NK-92 (cell line): ENCODE results near the gene NTSR1.

Experiments
- DNase-seq: peaks from one replicate; lab custom pipeline; 2025; ENCODE audit not compliant: unreplicated experiment; lab: John Stamatoyannopoulos, UW

The NTSR1 gene

DNA sequence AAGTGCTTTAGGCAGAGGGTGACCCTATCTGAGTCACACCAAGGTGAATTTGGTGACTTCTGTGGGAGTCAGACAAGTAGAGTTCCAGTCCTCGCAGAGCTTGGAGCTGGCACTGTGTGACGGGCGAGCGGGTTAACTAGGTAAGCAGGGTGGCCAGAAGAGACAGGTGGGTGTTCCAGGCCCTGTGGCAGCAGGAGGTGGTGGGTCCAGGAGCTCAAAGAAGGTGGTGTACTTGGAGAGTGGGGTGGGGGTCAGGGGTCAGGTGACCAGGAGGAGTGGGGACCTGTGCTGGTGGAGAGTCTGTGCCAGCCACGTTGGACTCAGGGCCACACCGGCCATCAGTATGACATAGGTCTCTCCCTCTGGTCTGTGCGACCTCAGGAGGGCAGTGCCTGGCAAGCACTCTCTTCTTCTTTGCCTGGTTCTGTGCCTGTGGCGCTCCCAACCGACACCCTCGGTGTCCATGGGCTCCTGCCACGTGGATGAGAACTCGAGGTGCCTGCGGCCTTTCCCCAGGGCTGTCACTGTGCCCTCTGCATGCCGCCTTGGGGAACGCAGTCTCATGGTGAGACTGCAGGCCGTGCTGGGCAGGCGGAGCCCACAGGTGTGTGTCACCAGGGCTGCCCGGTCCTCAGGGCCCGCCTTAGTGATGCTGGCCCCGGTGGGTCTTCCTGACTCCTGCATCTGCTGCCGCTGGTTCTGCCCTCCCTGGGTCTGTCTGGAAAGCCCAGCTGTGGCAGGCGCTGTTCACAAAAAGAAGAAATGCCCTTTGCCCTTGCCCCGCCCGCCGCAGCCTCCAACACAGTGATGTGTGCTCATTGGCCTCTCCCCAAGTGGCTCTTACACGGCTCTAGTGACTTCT, 89.3 kb downstream of the NTSR1 start:
- no peak for DNase-seq

DNA sequence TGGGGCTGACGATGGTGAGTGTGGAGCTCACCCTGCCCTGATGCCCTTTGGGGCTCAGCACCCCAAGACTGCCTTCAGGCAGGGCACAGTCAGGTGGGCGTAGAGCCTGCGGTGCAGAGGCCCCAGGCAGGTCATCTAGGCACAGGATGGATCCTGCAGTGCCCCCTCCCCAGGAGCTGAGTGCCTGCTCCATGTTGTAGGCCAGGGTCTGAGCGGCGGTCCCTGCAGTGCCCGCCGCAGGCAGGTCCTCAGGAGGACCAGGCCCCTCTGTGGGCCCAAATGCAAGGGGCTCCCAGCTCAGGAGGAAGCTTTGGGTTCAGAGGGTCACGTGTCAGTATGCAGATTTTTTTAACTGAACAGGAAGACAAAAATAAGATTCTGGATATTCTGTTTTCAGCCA, 90.4 kb downstream of the NTSR1 start:
- DNase-seq: no peak

DNA sequence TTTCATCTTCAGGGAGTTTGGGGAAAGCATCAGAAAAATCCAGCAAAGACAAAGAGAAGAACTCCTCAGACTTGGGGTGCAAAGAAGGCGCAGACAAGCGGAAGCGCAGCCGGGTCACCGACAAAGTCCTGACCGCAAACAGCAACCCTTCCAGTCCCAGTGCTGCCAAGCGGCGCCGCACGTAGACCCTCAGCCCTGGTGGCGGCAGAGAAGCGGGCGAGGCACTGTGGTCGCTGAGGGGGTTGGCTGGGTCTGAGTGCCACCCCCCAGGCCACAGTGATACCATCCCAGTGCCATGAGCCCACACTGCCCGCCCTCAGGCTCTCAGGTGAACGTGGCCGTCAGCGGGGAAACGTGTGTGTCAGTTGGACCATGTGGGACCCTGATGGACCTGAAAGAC, 90.8 kb downstream of the NTSR1 start:
- DNase-seq: no peak

DNA sequence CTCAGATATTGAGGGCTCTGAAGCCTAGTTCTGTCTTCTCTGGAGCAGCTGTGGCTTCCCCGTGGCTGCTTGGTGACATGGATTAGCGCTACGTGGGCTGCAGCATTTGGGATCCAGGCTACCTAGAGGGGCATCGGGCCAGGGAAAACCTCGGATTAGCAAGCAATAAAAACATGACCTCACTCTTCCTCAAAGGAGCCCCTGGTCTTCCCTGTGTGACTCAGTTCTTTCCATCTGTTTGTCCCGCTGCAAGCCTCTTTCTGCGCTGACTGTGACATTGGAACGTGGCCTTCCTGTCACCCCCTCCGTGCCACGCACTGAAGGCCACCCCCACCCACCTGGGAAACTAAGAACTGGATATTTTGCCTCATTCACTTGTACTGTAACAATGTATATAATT, 91.2 kb downstream of the NTSR1 start:
- DNase-seq: no peak

DNA sequence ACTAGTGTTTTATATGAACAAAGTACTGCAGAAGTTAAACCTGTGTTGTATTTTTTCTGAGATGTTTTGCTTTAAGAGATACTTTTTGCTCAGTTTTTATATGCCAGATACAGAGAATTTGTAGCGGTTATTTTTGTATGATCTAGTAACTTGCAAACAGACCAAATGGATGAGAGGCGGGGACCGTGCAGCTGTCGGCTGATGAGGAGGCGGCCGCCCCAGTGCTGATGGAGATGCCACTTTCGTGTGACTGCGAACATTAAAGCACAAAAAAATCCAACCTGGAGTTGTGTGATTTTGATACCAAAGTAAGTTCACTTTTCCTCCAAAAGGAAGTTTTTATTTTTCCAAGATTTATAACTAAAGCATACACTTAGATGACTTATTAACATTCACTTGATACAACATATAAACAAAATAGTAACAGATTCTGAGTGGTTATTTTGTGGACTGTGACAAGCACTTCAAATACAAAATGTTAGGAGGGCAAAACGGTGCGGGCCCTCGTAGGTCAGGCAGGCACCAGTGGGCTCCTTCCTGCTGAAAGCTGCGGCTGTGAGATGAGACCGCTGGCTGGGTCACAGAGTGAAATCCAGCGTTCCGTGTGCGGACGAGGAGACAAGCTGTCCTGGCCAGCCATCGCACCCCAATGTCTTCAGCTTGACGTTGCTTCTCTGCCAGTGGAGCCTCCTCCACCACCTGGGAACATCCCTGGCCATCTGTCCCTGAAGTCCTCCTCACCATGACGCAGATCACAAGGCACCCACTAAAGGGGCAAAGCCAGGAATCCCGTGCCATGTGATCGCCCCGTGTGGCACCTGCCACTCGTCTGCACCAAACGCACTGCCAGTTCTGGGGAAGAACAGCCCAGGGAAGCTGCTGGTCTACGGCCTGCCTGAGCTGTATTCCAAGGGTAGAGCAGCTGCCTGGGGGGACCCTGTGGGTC, 92.0 kb downstream of the NTSR1 start:
- DNase-seq: no peak

DNA sequence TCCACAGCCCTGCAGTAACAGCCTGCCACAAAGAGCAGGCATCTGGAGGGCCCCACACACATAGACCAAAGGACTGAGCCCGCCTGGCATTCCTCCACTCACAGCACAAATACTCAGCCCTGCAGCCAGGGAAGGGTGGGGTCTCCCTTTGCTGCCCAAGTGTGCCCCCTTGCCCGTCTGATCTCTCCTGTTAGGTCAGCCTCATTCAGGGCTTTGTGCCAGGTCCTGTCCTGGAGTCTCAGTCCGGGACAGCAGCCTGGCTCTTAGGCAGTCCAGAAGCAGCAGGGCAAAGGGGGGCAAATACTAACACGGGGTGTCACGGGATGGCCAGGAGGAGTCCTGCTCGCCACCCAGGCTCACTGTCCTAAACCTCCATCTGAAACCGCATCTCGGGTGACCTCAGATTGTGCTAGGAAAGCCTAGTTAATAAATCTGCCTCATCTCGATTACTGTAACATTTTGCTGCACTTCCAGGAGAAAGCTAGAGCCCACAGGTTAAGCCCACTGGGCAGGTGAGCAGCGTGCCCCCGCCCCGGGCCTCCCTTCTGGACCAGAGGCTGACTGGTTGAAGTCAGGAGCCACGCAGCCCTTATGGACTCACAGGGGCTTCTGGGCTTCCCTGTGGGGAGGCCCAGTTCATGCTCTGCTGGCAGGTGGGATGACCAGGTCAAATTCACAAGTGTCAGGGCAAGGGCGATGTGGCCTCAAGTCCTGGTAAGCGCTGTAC, 92.8 kb downstream of the NTSR1 start:
- DNase-seq: no peak

DNA sequence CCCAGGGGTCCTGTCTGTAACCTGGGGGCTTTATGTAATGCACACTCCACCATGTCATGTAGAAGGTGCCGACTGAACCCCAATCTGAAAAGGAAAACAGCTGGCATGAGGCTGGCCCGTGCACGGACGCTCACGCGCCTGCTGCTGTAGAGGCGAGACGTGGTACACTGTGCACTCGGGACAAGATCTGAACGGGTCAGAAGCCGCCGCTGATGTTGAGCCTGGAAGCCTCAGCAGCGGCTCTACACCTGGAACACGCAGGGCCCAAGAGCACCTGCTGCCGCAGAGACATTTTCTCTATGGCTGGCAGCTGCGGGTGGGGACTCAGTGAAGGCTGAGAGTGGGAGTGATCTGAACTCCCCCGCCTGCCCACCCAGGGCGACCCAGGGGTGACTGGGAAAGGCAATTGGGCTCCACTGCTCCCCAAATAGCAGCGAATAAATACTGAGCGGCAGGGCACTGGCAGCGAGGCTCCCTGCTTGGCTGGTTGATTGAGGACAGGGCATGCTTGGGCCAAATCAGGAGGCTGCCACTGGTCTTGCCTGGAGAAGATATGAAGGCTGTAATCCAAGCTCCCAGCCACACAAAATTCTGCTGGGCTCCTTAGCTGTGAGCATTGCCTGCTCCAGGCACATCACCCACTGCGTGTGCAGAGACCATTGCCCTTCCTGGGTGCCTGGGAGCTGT, 93.5 kb downstream of the NTSR1 start:
- DNase-seq: no peak

DNA sequence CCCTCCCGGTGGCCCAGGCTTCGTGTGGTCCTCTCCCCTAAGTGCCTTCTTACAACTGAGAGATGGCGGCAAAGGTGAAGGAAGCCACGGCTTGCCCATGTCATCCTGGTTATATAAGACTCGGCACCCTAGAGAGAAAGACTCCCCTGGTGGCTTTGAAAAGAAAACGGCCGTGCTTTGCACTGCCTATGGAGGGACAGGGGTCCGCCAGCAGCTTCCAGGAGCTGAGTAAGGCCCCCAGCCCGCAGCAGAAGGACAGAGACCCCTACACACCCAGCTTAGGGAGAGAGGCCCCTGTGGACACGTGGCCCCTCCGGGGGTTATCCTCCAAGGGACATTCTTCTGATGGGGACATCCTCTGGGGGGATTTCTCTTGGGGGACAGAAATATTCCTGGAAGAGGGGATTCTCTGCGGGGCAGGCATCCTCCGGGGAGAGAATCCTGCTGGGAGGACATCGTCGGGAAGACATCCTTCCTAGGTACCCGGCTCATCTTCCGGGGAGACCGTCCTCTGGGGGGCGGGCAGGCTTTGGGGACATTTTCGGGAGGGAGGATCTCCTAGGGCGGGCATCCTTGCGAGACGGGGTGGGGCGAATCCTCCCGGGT, 95.5 kb downstream of the NTSR1 start:
- no peak for DNase-seq

DNA sequence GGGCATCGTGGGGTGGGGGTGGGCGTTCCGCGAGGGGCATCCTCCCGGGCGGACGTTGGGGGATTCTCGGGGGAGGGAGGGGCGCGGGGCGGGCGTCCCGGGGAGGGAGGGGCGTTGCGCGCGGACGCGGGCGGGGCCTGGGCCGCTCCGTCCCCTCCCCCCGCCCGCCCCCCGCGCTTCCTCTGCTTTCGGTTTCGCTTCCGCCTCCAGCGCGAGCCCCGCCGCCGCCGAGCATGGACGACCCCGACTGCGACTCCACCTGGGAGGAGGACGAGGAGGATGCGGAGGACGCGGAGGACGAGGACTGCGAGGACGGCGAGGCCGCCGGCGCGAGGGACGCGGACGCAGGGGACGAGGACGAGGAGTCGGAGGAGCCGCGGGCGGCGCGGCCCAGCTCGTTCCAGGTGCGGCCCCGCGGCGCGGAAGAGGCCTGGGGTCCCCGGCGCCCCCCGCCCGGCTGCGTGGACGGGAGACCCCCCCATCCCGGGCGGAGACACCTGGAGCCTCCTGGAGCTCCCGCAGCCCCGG, 96.1 kb downstream of the NTSR1 start, which contains the start of gene OGFR:
TSS of gene OGFR (plus strand) at position 209 of the 528 bp plus-strand sequence. CDS start at position 234, 25 bp downstream.
- no peak for DNase-seq

DNA sequence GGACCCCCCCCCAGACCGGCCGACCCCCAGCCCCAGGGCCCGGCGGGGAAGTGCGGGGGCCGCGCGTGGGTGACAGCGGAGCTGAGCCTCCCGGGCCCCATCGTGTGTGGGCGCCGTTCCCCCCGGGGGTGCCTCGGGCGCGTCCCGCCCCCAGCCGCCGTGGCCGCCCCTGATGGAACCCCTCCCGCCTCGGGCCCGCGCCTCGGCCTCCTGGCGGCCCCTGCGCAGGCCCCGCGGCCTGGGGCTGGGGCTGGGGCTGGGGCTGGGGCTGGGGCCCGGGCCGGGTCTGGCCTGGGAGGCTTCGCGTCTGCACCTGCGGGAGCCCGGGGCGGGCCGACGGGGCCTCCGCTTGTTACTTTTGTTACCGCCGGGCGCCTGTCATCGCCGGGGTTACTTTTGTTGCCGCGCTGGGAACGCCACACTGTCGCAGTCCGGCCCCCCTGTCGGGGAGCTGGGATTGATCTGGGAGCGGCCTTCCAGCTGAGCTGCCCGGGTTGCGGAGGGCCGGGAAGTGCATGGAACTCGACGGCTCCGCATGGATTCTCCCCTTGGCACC, 96.6 kb downstream of the NTSR1 start:
- DNase-seq: no peak

DNA sequence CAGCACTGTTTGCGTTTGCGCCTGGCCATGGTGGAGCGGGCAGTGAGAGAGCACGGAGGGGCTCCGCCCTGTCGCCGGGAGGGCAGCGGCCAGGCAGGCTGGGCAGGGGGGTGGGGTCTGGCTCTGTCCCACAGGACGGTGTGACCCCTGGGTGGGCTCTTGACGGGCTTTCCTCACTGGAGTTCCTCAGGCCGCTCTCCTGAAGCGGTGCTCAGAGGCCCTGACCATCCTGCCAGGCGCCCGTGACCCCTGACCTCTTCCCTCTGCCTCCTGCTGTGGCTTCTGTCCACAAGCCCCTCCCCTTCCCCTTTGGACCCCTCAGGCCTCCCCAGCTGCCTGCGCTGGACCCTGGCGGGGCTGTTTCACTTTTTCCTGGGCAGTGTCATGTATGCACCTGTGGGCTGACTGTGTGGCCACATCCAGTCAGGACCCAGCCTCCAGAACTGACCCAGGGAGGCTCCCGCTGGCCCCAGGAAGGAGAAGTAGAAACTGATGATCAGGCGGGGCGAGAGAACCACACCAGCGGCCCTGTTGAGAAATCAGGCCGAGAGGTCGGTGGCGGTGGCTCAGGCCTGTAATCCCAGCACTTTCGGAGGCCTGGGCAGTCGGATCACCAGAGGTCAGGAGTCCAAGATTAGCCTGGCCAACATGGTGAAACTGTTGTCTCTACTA, 97.2 kb downstream of the NTSR1 start:
- DNase-seq: no peak

DNA sequence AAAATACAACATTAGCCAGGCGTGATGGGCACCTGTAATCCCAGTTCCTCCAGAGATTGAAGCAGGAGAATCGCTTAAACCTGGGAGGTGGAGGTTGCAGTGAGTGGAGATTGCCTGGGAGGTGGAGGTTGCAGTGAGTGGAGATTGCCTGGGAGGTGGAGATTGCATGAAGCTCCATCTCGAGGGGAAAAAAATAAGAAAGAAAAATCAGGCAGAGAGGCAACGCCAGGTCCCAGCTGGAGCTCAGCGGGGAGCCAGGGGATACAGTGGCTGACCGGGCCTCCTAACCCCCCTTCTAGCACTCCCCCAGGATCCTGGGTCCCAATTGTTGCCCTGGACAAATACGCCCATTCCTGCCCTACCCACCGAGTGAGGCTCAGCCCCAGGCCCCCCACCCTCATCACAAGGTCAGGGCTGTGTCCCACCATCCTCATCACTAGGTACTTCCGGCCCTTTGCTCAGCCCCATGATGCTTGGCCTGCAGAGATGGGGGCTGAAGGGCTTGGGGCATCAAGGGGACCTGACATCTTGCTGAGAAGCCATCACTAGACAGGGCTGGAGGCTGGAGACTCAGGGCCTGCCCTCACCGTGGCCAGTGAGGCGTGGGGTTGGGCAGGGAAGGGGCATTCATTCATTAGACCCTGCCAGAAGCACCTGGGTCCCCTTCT, 97.9 kb downstream of the NTSR1 start:
- no peak for DNase-seq

DNA sequence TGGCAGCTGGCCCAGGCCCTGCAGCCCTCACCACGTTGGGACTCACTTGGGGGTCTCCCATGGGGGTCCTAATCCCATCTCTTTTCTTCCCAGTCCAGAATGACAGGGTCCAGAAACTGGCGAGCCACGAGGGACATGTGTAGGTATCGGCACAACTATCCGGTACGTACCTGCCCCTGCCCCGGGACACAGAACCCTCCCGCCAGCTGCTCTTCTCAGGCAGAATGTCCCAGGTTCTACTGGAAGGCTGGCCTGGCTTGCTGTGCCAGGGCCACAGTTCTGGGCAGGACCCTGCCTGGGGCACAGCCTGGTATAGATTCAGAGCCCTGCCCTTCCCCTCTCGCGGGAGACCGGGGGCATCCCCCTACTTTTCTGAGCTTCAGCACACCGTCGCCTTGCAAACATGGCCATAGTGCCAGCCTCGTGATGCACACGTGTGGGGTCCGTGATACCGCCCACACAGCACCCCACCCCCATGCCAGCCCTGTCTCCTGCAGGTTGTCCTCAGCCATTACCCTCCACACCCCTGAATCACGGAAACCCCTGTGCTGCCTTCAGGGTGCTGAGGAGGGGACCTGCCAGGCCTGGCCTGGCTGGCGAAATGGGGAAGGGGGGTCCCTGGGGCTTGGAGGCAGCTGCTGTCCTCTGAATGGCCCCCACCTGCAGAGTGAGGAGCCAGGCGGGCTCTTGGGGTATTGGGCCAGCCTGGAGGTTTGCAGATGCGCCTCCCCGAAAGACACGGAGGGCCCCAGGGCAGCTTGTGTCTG, 99.0 kb downstream of the NTSR1 start:
- DNase-seq: no peak

DNA sequence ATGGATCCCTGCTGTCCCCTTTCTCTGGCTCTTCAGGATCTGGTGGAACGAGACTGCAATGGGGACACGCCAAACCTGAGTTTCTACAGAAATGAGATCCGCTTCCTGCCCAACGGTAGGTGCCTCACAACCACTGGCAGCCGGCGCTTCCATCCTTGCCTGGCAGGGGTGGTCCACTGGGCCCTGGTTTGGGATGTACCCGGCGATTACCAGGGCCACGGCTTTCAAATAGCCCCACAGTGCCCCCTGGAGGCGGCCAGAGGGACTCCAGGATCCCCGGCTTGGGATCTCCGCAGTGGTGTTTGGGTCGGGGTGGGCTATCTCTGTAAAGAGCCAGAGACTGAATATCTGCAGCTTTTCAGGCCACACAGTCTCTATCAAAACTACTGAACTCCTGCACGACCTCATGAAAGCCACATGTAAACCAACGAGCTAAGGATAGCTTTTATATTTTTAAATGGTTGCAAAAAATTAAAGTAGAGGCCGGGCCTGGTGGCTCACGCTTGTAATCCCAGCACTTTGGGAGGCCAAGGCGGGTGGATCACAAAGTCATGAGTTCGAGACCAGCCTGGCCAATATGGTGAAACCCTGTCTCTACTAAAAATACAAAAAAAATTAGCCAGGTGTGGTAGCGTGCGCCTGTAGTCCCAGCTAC, 99.7 kb downstream of the NTSR1 start:
- no peak for DNase-seq

DNA sequence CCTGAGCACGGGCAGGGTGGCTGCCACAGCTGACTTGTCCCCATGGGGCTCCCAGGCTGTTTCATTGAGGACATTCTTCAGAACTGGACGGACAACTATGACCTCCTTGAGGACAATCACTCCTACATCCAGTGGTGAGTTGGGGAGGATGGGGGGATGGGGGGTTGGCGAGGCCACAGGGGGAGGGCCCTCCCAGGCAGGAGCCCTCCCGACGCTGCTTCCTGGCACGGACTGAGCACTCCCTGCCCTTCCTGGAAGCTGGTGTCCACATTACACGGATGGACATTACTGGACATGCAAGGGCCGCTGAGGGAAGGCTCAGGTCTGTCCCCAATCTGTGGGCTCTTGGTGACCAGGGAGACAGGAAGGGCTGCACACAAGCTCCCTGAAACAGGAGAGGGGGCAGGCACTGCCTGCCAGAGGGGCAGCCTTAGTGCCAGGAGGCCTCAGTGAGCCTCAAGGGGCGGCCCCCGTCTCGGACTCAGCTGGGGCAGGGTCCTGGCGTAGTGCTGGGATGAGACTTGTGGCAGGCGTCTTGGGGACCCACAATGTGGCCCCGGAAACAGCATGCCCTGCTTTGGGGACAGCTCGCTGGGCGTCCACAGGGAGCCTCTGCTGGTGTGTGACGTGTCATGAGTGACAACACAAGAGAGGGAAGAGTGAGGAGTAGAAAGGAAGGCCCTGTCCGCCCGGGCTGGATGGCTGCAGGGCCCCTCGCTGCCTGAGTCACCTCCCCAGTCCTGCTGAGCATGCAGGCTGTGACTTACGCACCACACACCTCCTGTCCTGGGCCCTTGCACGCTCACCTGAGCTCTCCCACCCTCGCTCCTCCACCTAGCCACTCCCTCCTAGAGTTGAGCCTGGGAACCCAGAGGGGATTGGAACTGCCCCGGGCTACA, 101.1 kb downstream of the NTSR1 start:
- DNase-seq: no peak

DNA sequence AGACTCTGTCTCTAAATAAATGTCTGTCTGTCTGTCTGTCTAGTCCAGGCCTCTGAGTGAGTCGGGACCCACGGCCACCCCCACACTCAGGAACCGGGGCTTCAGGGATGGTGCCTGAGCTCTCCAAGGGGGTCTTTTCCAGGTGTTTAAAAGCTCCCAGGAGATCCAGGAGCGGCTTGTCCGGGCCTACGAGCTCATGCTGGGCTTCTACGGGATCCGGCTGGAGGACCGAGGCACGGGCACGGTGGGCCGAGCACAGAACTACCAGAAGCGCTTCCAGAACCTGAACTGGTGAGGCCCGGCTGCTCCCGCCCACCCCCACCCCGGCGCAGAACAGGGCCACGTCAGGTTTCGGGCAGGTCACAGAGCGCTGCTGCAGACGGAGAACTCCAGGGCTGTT, 102.7 kb downstream of the NTSR1 start:
- no peak for DNase-seq
